ENCODE results near the gene STT3A.

STT3A gene

GRCh38 chr11:125592305-125593113 lies at the start of gene STT3A:
TSS of gene STT3A (plus strand) at chr11:125592852. CDS start at chr11:125595916, 3,064 bp downstream.
- Histone ChIP-seq H3K9me3 (replicated peaks in 1 of 11) (no peaks in the 10 kb centered on the region), H4K20me1 (peaks cover 10 to 44% (median 22%) of the 10 kb centered on the region in 11 experiments; a peak in 16 of 22 replicates), H3K36me3 (peaks cover 15 to 29% (median 22%) of the 10 kb centered on the region in 11 experiments; a peak in 21 of 22 replicates), H3K27ac (peak within 1 kb of the TSS; percentile 92 to 98 (median 97)), H3K4me2 (peak within 1 kb of the TSS; percentile 89 to 97 (median 91)), H3K27me3 (no peaks in the 10 kb centered on the region), H3K9ac (peak within 1 kb of the TSS; percentile 89 to 97 (median 95)), H3K4me1 (peaks cover 26 to 67% (median 34%) of the 10 kb centered on the region in 10 experiments), H3K4me3 (peak within 1 kb of the TSS; percentile 77 to 98 (median 92))
- TF ChIP-seq Cebpa-rat (IDR thresholded peaks at IDR 0.05): no peak

- Histone ChIP-seq H3K27me3 (no peaks in the 10 kb centered on the region), H3K4me3 (no peak overlapping the region), H4K20me1 (no peaks in the 10 kb centered on the region), H3K9ac (no peak overlapping the region), H3K9me3 (replicated peaks in 1 of 11) (peaks cover 55 to 72% (median 60%) of the 10 kb centered on the region in 11 experiments), H3K4me1 (peaks cover 0 to 9% (median 6%) of the 10 kb centered on the region in 10 experiments; a peak in 7 of 20 replicates), H3K36me3 (peaks cover 0 to 6% (median 0%) of the 10 kb centered on the region in 11 experiments; a peak in 1 of 22 replicates), H3K4me2 (peak overlapping the region in 5 of 11 experiments; percentile 8 to 57 (median 29); a peak in 8 of 22 replicates), H3K27ac (no peak overlapping the region; a peak in 1 of 22 replicates)
- no peak for TF ChIP-seq Cebpa-rat (IDR thresholded peaks at IDR 0.05)
Measured at GRCh38 chr11:125550780-125551179, 41.9 kb upstream of the STT3A start.

- Histone ChIP-seq H3K4me3 (no peak overlapping the region), H3K9me3 (replicated peaks in 1 of 11) (peaks cover 56 to 74% (median 62%) of the 10 kb centered on the region in 11 experiments), H3K27ac (no peak overlapping the region)
Measured at GRCh38 chr11:125551835-125552342, 40.8 kb upstream of the STT3A start.

GRCh38 chr11:125552927-125553326 lies 39.7 kb upstream of the STT3A start:
- no peaks in the 10 kb centered on the region for H4K20me1 ChIP-seq
- TF ChIP-seq Cebpa-rat (IDR thresholded peaks at IDR 0.05): no peak
- H3K4me3 ChIP-seq: no peak overlapping the region
- H3K27me3 ChIP-seq: no peaks in the 10 kb centered on the region
- H3K36me3 ChIP-seq: peaks cover 0 to 6% (median 0%) of the 10 kb centered on the region in 11 experiments; a peak in 1 of 22 replicates
- no peak overlapping the region for H3K9ac ChIP-seq
- H3K27ac ChIP-seq: no peak overlapping the region
- peaks cover 51 to 67% (median 62%) of the 10 kb centered on the region in 11 experiments for H3K9me3 ChIP-seq (replicated peaks in 1 of 11)
- peaks cover 0 to 9% (median 5%) of the 10 kb centered on the region in 10 experiments; a peak in 7 of 20 replicates for H3K4me1 ChIP-seq
- no peak overlapping the region for H3K4me2 ChIP-seq

More at GRCh38 chr11:125551835-125552342, 40.8 kb upstream of the STT3A start:
- no peak overlapping the region for H3K4me2 ChIP-seq
- H4K20me1 ChIP-seq: no peaks in the 10 kb centered on the region
- peaks cover 0 to 6% (median 0%) of the 10 kb centered on the region in 11 experiments; a peak in 1 of 22 replicates for H3K36me3 ChIP-seq
- TF ChIP-seq Cebpa-rat (IDR thresholded peaks at IDR 0.05): no peak
- peaks cover 0 to 9% (median 5%) of the 10 kb centered on the region in 10 experiments; a peak in 7 of 20 replicates for H3K4me1 ChIP-seq
- no peaks in the 10 kb centered on the region for H3K27me3 ChIP-seq
- no peak overlapping the region for H3K9ac ChIP-seq

GRCh38 chr11:125553357-125553756 lies 39.3 kb upstream of the STT3A start:
- no peak overlapping the region for H3K4me2 ChIP-seq
- no peak overlapping the region for H3K9ac ChIP-seq
- no peaks in the 10 kb centered on the region for H4K20me1 ChIP-seq
- H3K27ac ChIP-seq: no peak overlapping the region
- H3K36me3 ChIP-seq: peaks cover 0 to 6% (median 0%) of the 10 kb centered on the region in 11 experiments; a peak in 1 of 22 replicates
- TF ChIP-seq Cebpa-rat (IDR thresholded peaks at IDR 0.05): no peak
- no peak overlapping the region for H3K4me3 ChIP-seq
- peaks cover 51 to 67% (median 61%) of the 10 kb centered on the region in 11 experiments for H3K9me3 ChIP-seq (replicated peaks in 1 of 11)
- peaks cover 0 to 9% (median 5%) of the 10 kb centered on the region in 10 experiments; a peak in 7 of 20 replicates for H3K4me1 ChIP-seq
- no peaks in the 10 kb centered on the region for H3K27me3 ChIP-seq

GRCh38 chr11:125554038-125554437 lies 38.6 kb upstream of the STT3A start:
- peaks cover 0 to 6% (median 0%) of the 10 kb centered on the region in 11 experiments; a peak in 1 of 22 replicates for H3K36me3 ChIP-seq
- TF ChIP-seq Cebpa-rat (IDR thresholded peaks at IDR 0.05): no peak
- H3K9ac ChIP-seq: no peak overlapping the region
- H3K9me3 ChIP-seq (replicated peaks in 1 of 11): peaks cover 51 to 67% (median 61%) of the 10 kb centered on the region in 11 experiments
- H3K4me1 ChIP-seq: peaks cover 0 to 9% (median 5%) of the 10 kb centered on the region in 10 experiments; a peak in 7 of 20 replicates
- no peaks in the 10 kb centered on the region for H4K20me1 ChIP-seq
- H3K4me2 ChIP-seq: no peak overlapping the region
- H3K27me3 ChIP-seq: no peaks in the 10 kb centered on the region
- no peak overlapping the region; a peak in 2 of 20 replicates for H3K4me3 ChIP-seq
- H3K27ac ChIP-seq: no peak overlapping the region

- no peak for TF ChIP-seq Cebpa-rat (IDR thresholded peaks at IDR 0.05)
- Histone ChIP-seq H3K27me3 (no peaks in the 10 kb centered on the region), H3K9ac (no peak overlapping the region), H3K36me3 (no peaks in the 10 kb centered on the region), H4K20me1 (no peaks in the 10 kb centered on the region), H3K9me3 (replicated peaks in 1 of 11) (peaks cover 9 to 16% (median 13%) of the 10 kb centered on the region in 11 experiments), H3K4me2 (no peak overlapping the region), H3K27ac (no peak overlapping the region), H3K4me3 (no peak overlapping the region), H3K4me1 (no peaks in the 10 kb centered on the region)
Measured at GRCh38 chr11:125559888-125560287, 32.8 kb upstream of the STT3A start.

GRCh38 chr11:125561924-125562323 lies 30.7 kb upstream of the STT3A start:
- Histone ChIP-seq H4K20me1 (no peaks in the 10 kb centered on the region), H3K4me3 (no peak overlapping the region), H3K36me3 (no peaks in the 10 kb centered on the region), H3K4me1 (no peaks in the 10 kb centered on the region), H3K4me2 (no peak overlapping the region), H3K27me3 (no peaks in the 10 kb centered on the region), H3K9me3 (replicated peaks in 1 of 11) (peaks cover 0 to 12% (median 10%) of the 10 kb centered on the region in 11 experiments; a peak in 17 of 22 replicates), H3K9ac (no peak overlapping the region), H3K27ac (no peak overlapping the region)
- TF ChIP-seq Cebpa-rat (IDR thresholded peaks at IDR 0.05): no peak

GRCh38 chr11:125562430-125562829 lies 30.2 kb upstream of the STT3A start:
- H3K27me3 ChIP-seq: no peaks in the 10 kb centered on the region
- H3K9me3 ChIP-seq (replicated peaks in 1 of 11): peaks cover 0 to 16% (median 13%) of the 10 kb centered on the region in 11 experiments; a peak in 17 of 22 replicates
- no peaks in the 10 kb centered on the region for H4K20me1 ChIP-seq
- TF ChIP-seq Cebpa-rat (IDR thresholded peaks at IDR 0.05): no peak
- no peak overlapping the region for H3K27ac ChIP-seq
- no peaks in the 10 kb centered on the region for H3K36me3 ChIP-seq
- peaks cover 0 to 4% (median 0%) of the 10 kb centered on the region in 10 experiments; a peak in 4 of 20 replicates for H3K4me1 ChIP-seq
- H3K4me3 ChIP-seq: no peak overlapping the region
- H3K4me2 ChIP-seq: no peak overlapping the region
- no peak overlapping the region for H3K9ac ChIP-seq

All from BLaER1 treated with 17β-estradiol and CSF1 and Interleukin-3, amounts not matched to agents 10 nM and 100 nM (cell line).